NK-92 treated with Interleukin-12 subunit alpha and Interleukin-12 subunit beta, amount 100 ng/mL, for 24 hours (cell line): ENCODE results near the gene SP2.

ENCODE experiments used
- DNase-seq: peaks from one replicate; lab custom pipeline; 2025; lab: John Stamatoyannopoulos, UW

SP2 gene

DNA sequence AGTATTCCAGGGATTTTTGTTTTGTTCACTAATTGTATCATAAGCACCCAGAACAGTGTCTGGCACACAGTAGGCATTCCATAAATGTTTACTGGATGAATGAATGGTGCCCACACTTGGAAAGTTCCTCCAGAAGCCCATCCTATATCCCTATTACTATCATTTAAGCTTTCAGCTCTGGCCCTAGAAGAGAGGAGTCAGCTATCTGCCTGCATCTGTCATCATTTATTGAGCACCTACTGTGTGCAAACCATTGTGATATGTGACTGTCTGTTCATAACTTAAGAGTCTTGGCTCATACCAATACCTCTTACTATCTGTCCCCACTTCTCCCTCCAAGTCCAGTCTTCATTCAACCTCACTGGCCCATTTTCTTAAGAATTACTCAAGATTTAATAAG, 25.0 kb upstream of the SP2 start:
- no peak for DNase-seq

DNA sequence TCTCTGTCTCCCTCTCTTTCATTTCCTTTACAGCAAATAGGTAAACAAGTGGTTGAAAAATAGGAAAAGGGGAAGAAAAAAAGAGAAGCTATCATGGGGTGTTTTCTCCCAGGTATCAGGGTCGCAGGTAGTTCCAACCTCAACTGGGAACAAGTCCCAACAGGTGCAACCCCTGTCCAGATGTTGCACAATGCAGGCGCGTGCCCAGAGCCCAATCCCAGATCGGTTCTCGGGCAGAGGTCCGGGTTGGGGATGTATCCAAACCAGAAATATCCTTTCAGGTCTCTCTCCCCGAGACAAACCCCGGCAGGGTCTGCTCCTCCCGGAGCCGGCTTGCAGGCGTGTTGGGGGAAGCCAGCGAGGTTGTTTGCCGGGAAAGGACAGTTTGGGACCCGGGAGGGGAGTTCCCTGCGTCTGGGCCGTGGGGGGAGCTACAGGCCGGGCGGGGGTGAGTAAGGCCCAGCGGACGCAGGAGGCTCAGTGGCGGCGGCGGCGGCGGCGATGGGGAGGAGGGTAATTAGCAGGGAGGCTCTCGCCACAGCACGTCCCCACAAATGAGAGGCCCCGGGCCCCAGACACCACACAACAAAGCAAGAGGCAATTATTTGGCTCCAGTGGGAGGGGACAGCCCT, 23.9 kb upstream of the SP2 start:
- DNase-seq, result no peak

DNA sequence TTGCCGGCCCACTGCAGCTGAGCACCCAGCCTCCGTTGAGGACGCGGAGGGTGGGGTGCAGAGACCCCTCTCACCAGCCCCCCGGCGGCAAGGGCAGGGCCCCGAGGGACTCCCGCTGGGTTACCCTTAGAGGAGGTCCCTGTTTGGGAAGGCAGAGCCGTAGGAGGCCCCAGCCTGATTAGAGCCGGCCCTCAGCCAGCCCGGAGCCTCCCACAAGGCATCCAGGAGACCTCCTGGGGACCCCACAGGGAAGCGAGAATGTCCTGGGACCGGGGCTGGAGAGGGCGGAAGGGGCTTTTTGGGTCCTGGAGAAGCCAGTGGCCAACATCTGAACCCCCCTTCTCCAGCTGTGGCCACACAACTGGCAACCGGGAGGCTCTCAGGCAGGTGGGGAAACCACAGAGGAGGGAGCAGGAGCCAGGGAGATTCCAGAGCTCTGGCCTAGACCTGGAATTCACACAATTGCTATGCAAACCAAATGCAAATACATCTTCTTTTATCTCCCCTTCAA, 23.3 kb upstream of the SP2 start:
- DNase-seq, result no peak

DNA sequence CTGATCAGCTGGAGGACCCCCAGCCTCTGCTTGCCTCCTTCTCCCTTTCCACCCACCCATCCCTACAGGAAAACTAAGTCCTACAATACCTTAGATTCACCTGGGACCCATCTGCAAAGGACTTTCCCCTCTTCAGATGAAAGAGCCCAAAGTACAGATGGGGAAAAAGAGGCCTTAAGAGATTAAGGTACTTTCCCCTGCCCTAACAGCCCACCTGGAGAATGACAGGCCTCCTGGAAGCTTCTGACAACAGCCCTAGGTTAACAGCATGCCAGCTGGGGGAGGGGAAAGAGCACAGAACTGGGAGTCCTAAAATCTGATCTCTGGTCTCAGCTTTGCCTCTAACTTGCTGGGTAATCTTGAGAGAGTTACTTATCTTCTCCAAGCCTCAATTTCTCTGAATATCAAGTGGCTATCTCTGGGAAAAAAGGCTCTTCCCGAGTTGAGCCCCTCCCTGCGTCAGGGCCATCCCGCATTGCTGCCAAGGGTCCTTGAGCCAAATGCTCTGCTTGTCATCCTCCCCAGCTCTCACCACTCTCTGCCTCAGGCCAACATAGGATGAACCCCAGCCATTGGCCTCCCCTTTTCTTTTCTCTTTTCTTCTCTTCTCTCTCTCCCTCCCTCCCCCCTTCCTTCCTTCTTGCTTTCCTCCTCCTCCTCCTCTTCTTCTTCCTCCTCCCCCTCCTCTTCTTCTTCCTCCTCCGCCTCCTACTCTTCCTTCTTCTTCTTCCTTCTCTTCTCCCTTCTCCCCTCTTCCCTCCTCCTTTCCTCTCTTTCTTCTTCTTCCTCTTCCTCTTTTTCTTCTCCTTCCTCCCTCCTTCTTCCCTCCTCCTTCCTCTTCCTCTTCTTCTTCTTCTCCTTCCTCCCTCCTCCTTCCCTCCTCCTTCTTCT, 22.6 kb upstream of the SP2 start:
- no peak for DNase-seq

- DNase-seq, result no peak
Observed at GRCh38 chr17:47875011-47875985, 20.7 kb upstream of the SP2 start.

- no peak for DNase-seq
Observed at GRCh38 chr17:47877368-47878034, 18.5 kb upstream of the SP2 start.

GRCh38 chr17:47878203-47879027, 17.6 kb upstream of the SP2 start:
- no peak for DNase-seq

DNA sequence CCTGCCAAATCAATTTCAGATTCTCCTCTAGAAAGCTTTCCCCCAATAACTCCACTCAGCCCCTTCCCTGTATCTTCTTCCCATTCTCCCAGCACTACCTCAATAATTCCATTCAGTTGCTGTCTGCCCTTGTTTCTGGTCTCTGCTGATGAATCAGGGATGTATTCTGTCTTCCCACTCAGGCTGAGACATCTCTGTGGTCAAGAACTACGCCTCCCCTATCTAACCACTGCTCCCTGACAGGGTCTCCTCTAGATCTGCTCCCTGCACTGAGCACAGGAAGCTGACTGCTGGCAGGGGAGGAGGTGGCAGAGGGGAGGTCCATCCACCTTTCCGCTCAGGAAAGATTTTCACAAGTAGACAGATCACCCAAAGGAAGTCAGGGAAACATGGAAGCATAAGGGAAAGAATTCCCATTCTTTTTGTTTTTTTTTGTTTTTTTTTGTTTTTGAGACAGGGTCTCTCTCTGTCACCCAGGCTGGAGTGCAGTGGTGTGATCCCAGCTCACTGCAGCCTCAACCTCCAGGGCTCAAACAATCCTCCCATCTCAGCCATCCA, 16.9 kb upstream of the SP2 start:
- no peak for DNase-seq

DNA sequence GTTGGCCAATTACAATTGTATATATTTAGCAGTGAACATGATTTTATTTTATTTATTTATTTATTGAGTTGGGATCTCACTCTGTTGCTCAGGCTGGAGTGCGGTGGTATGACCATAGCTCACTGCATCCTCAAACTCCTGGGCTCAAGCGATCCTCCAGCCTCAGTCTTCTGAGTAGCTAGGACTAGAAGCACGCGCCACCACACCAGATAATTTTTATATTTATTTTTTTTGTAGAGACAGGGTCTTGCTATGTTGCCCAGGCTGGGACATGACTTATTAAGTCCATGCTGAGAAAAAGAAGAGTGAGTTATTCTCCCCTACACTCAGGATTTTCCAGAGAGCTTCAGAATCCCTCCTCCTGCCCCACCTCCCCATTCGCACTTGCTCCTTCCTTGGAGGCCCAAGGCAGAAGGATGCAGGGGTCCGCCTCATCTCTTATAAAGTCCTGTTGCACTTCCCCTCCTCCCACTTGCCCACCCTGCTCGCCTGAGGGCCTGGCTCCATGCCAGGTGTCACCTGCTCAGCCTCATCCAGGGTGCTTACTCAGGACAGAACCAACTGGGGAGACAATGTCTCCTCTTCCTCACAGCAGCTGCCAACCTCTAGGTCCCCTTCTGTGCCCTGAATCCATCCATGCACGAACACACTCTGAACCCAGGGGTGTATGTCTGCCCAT, 16.1 kb upstream of the SP2 start:
- DNase-seq, result no peak

GRCh38 chr17:47882247-47882646, 13.8 kb upstream of the SP2 start:
- no peak for DNase-seq

- DNase-seq, result no peak
Observed at GRCh38 chr17:47882695-47883588, 13.1 kb upstream of the SP2 start.

DNA sequence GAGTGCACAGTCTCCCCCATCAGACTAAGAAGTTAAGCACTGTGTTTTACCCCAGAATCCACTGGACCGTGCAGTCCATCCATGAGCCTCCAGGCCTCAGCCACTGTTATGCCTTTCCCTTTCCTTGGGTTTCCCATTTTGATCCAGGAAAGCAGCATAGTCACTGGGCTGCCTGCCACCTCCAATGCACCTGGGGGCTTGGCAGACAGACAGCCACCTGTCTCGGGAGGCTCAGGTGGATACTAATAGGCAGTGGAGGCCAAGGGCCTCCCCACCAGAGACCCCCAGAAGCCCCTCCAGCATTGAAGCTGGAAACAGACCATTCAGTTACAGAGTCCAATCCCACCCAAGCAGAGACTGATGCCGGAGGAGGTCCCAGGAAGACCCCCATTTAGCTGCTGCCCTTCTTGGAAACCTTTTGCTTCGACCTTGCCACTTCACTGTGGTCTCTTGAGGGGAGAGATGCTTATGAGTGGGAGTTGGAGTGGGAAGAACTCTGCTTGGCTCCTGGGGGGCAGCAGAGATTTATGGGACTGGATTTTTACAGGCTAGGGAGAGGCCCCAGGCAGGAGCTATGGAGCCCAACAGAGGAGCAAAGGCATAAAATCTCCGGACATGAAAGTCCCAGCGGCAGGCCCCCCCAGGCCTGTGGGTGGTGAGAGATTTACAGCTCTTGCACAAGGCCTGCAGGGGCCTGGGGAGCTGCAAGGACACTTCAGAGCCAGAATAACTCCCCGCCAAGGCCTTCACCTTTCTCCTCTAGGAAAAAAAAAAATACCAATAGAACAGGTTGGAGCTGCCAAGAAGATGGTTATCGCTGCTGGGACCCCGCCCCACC, 12.2 kb upstream of the SP2 start:
- no peak for DNase-seq

- DNase-seq, result no peak
Observed at GRCh38 chr17:47884427-47884740, 11.7 kb upstream of the SP2 start.

DNA sequence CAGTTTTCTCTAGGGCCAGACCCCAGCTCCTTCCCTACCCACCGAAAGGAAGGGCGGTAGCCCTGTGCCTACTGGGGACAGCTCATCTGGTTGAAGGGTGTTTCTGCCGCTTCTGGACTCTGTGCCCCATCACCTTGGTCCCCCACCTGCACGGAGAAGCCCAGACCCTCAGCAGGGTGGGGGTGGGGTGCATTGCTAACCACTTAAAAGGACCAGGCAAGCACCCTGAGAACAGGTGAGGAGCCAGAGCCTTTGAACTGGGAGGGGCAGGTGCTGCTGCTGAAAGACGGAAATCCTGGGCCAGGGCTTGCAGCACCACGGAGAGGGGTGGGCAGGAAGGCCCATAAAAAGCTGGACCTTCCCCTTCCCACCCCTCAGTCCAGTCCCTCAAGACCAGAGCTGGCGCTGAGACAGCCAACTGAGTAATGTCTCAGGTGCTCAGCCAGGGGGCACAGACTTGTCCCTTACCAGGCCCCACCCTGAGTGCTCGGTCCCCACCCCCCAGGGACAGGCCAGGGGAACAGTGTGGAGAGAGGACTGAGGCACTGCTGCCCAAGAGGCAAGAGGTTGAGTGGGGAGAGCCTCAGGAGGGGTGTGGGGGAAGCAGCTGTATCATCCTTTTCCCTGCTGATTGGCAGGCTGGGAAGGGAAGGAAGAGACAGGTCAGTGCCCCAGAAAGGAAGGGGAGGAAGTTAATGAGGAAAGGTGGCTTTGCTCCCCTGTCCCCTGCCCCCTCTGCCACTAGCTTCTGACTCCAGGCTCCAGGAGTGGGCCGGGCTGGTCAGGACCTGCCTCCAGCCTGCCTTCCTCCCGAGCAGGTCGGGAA, 10.9 kb upstream of the SP2 start:
- no peak for DNase-seq

DNA sequence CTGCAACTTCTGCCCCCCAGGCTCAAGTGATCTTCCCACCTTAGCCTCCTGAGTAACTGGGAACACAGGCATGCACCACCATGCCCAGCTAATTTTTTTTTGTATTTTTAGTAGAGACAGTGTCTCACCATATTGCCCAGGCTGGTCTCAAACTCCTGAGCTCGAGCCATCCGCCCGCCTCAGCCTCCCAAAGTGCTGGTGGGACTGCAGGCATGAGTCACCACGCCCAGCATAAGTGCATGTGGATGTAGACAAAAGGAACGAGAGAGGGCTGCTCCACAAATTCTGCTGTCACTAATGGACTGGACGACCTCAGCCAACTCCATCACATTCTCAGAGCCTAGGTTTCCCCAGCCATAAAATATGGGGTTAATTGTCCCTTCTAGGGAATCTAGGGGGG, 7.7 kb upstream of the SP2 start:
- DNase-seq, result no peak

DNA sequence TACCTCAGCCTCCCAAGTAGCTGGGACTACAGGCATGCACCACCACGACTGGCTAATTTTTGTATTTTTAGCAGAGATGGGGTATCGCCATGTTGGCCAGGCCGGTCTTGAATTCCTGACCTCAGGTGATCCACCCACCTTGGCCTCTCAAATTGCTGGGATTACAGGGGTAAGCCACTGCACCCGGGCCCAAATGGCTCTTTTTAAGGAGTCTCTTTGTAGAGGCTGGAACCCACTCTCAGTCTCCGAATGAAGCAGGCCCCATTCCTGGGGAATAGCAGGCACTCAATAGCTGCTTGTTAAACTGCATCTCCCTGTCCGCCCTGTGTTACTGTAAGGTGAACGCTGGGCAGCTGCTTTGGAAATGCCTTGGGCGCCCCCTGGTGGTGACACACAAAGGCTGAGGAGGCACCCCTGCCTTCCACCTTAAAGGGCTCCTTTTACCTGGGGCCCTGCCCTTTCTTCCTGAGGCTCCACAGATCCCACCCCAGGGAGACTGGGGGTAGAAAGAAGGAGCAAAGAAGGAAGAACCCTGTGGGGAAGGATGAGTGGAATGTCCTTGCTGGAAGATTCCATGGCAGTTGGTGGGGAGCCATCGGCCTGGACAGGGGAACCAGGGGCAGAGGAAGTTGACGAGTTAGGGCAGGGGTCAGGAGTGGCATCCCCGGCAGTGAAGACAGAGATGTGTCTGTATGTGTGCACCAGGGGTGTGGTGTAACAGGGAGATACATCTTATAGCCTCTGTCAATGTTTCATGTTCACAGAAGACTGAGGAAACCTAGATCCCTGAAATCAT, 6.1 kb upstream of the SP2 start:
- DNase-seq, result peak; percentile 75
